CD4-positive, alpha-beta T cell (primary cell): Measurements from ENCODE around the gene OXTR. TPM values are rescaled to one million over a fixed set of nuclear protein-coding genes. Genes with fewer than 3 reads are reported as not detected.

Experiments
- ATAC-seq: fragments of 200-7000 bp; cut with Tn5 transposase; one replicate; pipeline ENCODE4 v1.10.0; 2022; ENCODE audit warnings: mild to moderate bottlenecking; ENCODE audit not compliant: poor library complexity
- CTCF ChIA-PET: fragments of 350-600 bp; sonication (Branson Sonifier 250); formaldehyde crosslinking; loops from one replicate; lab custom pipeline; 2021; ENCODE audit warnings: antibody characterized with exemption, inconsistent platforms; lab: Charles Lee
- POLR2A ChIA-PET: fragments of 350-600 bp; sonication (Branson Sonifier 250); formaldehyde crosslinking; loops from one replicate; lab custom pipeline; 2021; ENCODE audit warnings: antibody characterized with exemption, inconsistent platforms; lab: Charles Lee
- DNase-seq, 14 experiments: peaks; one replicate each; pipeline ENCODE4 v3.0.0-alpha.2; 2013 to 2020; ENCODE audit warnings: mixed read lengths in 2 of 14
- H3K27ac ChIP-seq, 2 donors: one replicate each; pipeline versions ENCODE4 v1.5.1 to v1.7.0; 2013; ENCODE audit warnings: low read length in 2 of 2, low read depth in 1 of 2, mild to moderate bottlenecking in 1 of 2
- H3K27me3 ChIP-seq, 2 experiments: 1 replicate in 1 of 2; 2 replicates in 1 of 2; pipeline versions ENCODE4 v1.6.1 to v1.7.0; 2013; ENCODE audit warnings: low read length in 2 of 2, control low read depth in 1 of 2, mild to moderate bottlenecking in 1 of 2, moderate library complexity in 1 of 2; ENCODE audit not compliant: insufficient read depth in 2 of 2, control insufficient read depth in 1 of 2
- H3K36me3 ChIP-seq: one replicate; pipeline ENCODE4 v1.6.1; 2013; ENCODE audit warnings: low read length, control low read depth; ENCODE audit not compliant: insufficient read depth
- H3K4me1 ChIP-seq: one replicate; pipeline ENCODE4 v1.6.1; 2013; ENCODE audit warnings: low read length, control low read depth; ENCODE audit not compliant: insufficient read depth
- H3K4me3 ChIP-seq: one replicate; pipeline ENCODE4 v1.5.1; 2013; ENCODE audit warnings: mild to moderate bottlenecking, low read length, moderate library complexity
- H3K9me3 ChIP-seq, 2 experiments: 1 replicate in 1 of 2; 2 replicates in 1 of 2; pipeline versions ENCODE4 v1.6.1 to v1.7.0; 2013; ENCODE audit warnings: low read length in 2 of 2, mild to moderate bottlenecking in 2 of 2, control low read depth in 1 of 2, moderate library complexity in 1 of 2; ENCODE audit not compliant: control insufficient read depth in 1 of 2, insufficient read depth in 1 of 2
- H3K27ac Mint-ChIP-seq: one replicate; pipeline ENCODE4 v1.8.0; 2020; ENCODE audit warnings: mixed read lengths
- H3K27me3 Mint-ChIP-seq: one replicate; pipeline ENCODE4 v1.8.0; 2021; ENCODE audit warnings: mixed read lengths
- H3K36me3 Mint-ChIP-seq: one replicate; pipeline ENCODE4 v1.8.0; 2021; ENCODE audit warnings: low read depth, mixed read lengths
- H3K4me1 Mint-ChIP-seq: one replicate; pipeline ENCODE4 v1.8.0; 2021; ENCODE audit warnings: low read depth, mixed read lengths
- H3K4me3 Mint-ChIP-seq: one replicate; pipeline ENCODE4 v1.8.0; 2020; ENCODE audit warnings: mild to moderate bottlenecking, mixed read lengths
- H3K9me3 Mint-ChIP-seq: one replicate; pipeline ENCODE4 v1.8.0; 2020; ENCODE audit warnings: mixed read lengths
- CTCF ChIP-seq: fragments of 200-600 bp; IDR thresholded peaks from one replicate; pipeline ENCODE4 v1.8.0; 2022; ENCODE audit warnings: antibody characterized with exemption, mild to moderate bottlenecking
- intact Hi-C, 2 experiments: fragments of 100-400 bp; cut with DNase I in 1 of 2; cut with micrococcal nuclease in 1 of 2; formaldehyde crosslinking; loops; one replicate each; pipeline versions ENCODE4 v1.15.1 to v1.9.0; 2023 to 2025; cut with DNase I, micrococcal nuclease
- total RNA-seq, 174 experiments: library from RNA in 2 of 174; stranded (reverse) in 2 of 174; gene quantifications; one replicate each; pipeline ENCODE4 v1.2.3 and lab custom pipeline; 2021 to 2026

The OXTR gene
- total RNA-seq, 2 experiments from 2014 or later = 0.11 to 0.17 TPM

GRCh38 chr3:8777201-8777977, 8.0 kb upstream of the OXTR start:
- TF ChIP-seq CTCF = no peak

DNA sequence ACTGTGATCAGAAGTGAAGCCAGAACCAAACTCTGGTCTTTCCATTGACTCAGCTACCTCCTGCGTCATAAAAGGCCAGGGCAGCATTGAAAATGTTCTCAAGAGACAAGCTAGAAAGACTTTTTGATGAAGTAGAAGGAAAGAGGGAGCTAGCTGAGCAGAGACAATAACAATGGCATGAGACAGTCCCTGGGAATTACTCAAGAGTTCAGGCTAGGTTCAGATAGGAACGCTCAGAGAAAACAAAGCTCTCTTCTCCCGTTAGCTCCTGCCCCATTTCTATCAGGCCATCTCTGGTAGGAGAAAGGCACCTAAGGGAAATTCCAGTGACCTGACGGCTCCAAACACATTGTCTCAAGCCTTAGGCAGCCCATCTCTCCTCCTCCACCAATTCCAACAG, 7.0 kb upstream of the OXTR start:
- CTCF ChIA-PET = no interaction called here
- no peak overlapping the region for H3K4me3 Mint-ChIP-seq
- H3K27ac Mint-ChIP-seq = no peak overlapping the region
- no peaks in the 10 kb centered on the region for H3K9me3 Mint-ChIP-seq
- ATAC-seq = no peak
- H3K4me1 Mint-ChIP-seq = no peaks in the 10 kb centered on the region
- Histone ChIP-seq H3K4me1 (no peaks in the 10 kb centered on the region), H3K9me3 (no peaks in the 10 kb centered on the region), H3K36me3 (no peaks in the 10 kb centered on the region), H3K4me3 (no peak overlapping the region), H3K27me3 (peaks cover 0 to 4% of the 10 kb centered on the region in 2 experiments), H3K27ac (no peak overlapping the region)
- H3K27me3 Mint-ChIP-seq = peaks cover 32% of the 10 kb centered on the region
- POLR2A ChIA-PET = no interaction called here
- no peaks in the 10 kb centered on the region for H3K36me3 Mint-ChIP-seq
- TF ChIP-seq CTCF = no peak
- intact Hi-C loops = no loop called here
- no peak for DNase-seq

More at GRCh38 chr3:8777201-8777977, 8.0 kb upstream of the OXTR start:
- CTCF ChIA-PET = no interaction called here
- Mint-ChIP-seq H3K4me1 (no peaks in the 10 kb centered on the region), H3K36me3 (no peaks in the 10 kb centered on the region), H3K9me3 (no peaks in the 10 kb centered on the region), H3K27me3 (peaks cover 23% of the 10 kb centered on the region), H3K4me3 (no peak overlapping the region), H3K27ac (no peak overlapping the region)
- H3K4me1 ChIP-seq = no peaks in the 10 kb centered on the region
- no peaks in the 10 kb centered on the region for H3K27me3 ChIP-seq
- H3K36me3 ChIP-seq = no peaks in the 10 kb centered on the region
- no peak for ATAC-seq
- intact Hi-C loops = no loop called here
- no peaks in the 10 kb centered on the region for H3K9me3 ChIP-seq
- no peak overlapping the region for H3K4me3 ChIP-seq
- no peak for DNase-seq
- POLR2A ChIA-PET = no interaction called here
- no peak overlapping the region for H3K27ac ChIP-seq

DNA sequence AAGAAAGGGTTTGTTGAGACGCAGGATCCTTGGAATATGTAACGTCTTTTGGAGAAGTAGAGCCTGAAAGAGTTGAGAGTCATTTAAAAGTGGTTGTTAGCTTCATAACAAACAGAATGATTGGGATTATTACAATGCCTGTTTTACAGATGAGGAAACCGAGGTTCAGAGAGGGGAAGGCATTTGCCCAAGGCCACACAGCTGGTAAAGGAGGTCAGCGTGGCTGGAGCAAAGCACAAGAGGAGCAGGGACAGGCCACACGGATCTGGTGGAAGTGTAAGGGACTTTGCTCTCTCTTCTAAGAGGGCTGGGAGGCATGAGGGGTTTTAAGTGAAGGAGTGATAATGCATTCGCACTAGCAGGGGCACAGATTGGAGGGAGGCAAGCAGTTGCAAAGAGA, 6.2 kb upstream of the OXTR start:
- H3K4me1 ChIP-seq = no peaks in the 10 kb centered on the region
- Mint-ChIP-seq H3K36me3 (no peaks in the 10 kb centered on the region), H3K4me1 (no peaks in the 10 kb centered on the region), H3K27ac (no peak overlapping the region), H3K9me3 (no peaks in the 10 kb centered on the region), H3K4me3 (no peak overlapping the region), H3K27me3 (peaks cover 38% of the 10 kb centered on the region)
- DNase-seq = no peak
- H3K27me3 ChIP-seq = peaks cover 5 to 6% of the 10 kb centered on the region in 2 experiments
- TF ChIP-seq CTCF = no peak
- CTCF ChIA-PET = no interaction called here
- no peak overlapping the region for H3K27ac ChIP-seq
- no peaks in the 10 kb centered on the region for H3K9me3 ChIP-seq
- intact Hi-C loops = no loop called here
- POLR2A ChIA-PET = no interaction called here
- H3K4me3 ChIP-seq = no peak overlapping the region
- no peaks in the 10 kb centered on the region for H3K36me3 ChIP-seq
- no peak for ATAC-seq
